ENCODE data around the gene C13orf46. TPM values are rescaled to one million over a fixed set of nuclear protein-coding genes. Genes with fewer than 3 reads are reported as not detected.

C13orf46 gene
- total and polyA plus RNA-seq, 2 donors (not counting 1 experiment from before 2014, with no cell fraction given), result 1.4 to 4.8 TPM

GRCh38 chr13:113946409-113947181 lies 27.3 kb downstream of the C13orf46 start:
- Histone ChIP-seq H2AFZ (ENCODE audit: insufficient read depth, low read depth, low read length, poor library complexity, severe bottlenecking) (no peak overlapping the region), H3K79me2 (ENCODE audit: control insufficient read depth, insufficient read depth, low read length) (no peaks in the 10 kb centered on the region), H3K9me3 (ENCODE audit: control extremely low read depth in 1 of 3, control insufficient read depth in 2 of 3, insufficient read depth in 1 of 3, low read length in 2 of 3) (peaks cover 0 to 11% (median 0%) of the 10 kb centered on the region in 3 donors), H3K4me3 (ENCODE audit: control extremely low read depth in 1 of 5, extremely low read depth in 1 of 5, insufficient read depth in 1 of 5, low read depth in 2 of 5, low read length in 4 of 5) (no peak overlapping the region), H3K4me2 (replicated peaks; ENCODE audit: low read depth, low read length, poor library complexity, severe bottlenecking) (no peak overlapping the region), H3K4me1 (ENCODE audit: control insufficient read depth in 2 of 2, insufficient read depth in 2 of 2, low read length in 2 of 2) (peaks cover 7 to 21% of the 10 kb centered on the region in 2 donors), H4K20me1 (ENCODE audit: control insufficient read depth, insufficient read depth, low read length, poor library complexity, severe bottlenecking) (no peaks in the 10 kb centered on the region), H3K36me3 (replicated peaks in 1 of 2; ENCODE audit: control extremely low read depth in 1 of 2, control insufficient read depth in 1 of 2, extremely low read depth in 1 of 2, insufficient read depth in 2 of 2, low read length in 1 of 2) (no peaks in the 10 kb centered on the region), H3K27ac (ENCODE audit: low read length in 2 of 2) (no peak overlapping the region), H3K27me3 (replicated peaks in 1 of 4; ENCODE audit: control extremely low read depth in 1 of 4, control insufficient read depth in 3 of 4, insufficient read depth in 4 of 4, low read length in 3 of 4) (peaks cover 0 to 9% (median 0%) of the 10 kb centered on the region in 4 experiments), H3K9ac (ENCODE audit: low read length) (no peak overlapping the region)
- no peaks in the 10 kb centered on the region for H3K27me3 Mint-ChIP-seq
- ChIA-PET CTCF (interaction anchor here (0.9 kb wide), 1 partner anchor 280 kb away, joined by 5 read pairs; no protein-coding TSS in a partner anchor), POLR2A (no interaction called here)
- no peak for DNase-seq
- H3K27ac Mint-ChIP-seq, result no peak overlapping the region
- 79% methylated on average over 25 of the region's 26 CpGs for WGBS (ENCODE audit: insufficient coverage)
- no peak overlapping the region for H3K4me3 Mint-ChIP-seq
- intact Hi-C loops (cut with micrococcal nuclease), result no loop called here
- H3K9me3 Mint-ChIP-seq (ENCODE audit: insufficient read depth), result no peaks in the 10 kb centered on the region
- no peak for ATAC-seq (ENCODE audit: low read depth)
- TF ChIP-seq CTCF (IDR thresholded peaks at IDR 0.05) (no peak), EZH2 (IDR thresholded peaks at IDR 0.05; ENCODE audit: borderline replicate concordance, insufficient read depth, low read depth, low read length, poor library complexity, severe bottlenecking) (no peak)
- H3K4me1 Mint-ChIP-seq, result peaks cover 16% of the 10 kb centered on the region

DNA sequence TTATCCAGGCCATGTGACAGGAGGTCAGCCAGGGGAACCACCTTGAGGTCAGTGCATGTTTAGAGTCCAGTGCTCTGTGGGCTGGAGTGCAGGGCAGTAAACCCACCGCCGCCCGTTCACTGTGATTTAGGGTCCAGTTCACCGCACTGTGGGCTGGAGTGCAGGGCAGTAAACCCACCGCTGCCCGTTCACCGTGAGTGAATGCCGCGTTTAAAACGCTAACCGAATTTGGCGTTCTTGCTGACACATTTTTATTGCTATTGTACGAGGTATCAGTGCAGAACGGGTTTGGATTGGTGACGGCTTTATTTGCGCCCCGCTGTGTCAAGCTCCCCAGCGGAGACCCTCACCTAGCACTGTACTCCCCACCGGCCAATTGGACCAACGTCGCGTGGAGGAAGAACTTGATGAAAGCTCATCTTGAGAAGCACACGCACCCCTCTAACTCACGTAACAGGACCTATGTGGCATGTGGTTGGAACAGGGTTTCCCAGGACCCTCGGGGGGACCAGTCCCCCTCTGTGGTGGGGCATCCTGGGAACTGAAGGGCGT lies 27.9 kb downstream of the C13orf46 start:
- H3K4me3 ChIP-seq (ENCODE audit: control extremely low read depth in 1 of 5, extremely low read depth in 1 of 5, insufficient read depth in 1 of 5, low read depth in 2 of 5, low read length in 4 of 5), result no peak overlapping the region
- H3K4me3 Mint-ChIP-seq, result no peak overlapping the region
- no peaks in the 10 kb centered on the region for H4K20me1 ChIP-seq (ENCODE audit: control insufficient read depth, insufficient read depth, low read length, poor library complexity, severe bottlenecking)
- no peak overlapping the region for H3K4me2 ChIP-seq (replicated peaks; ENCODE audit: low read depth, low read length, poor library complexity, severe bottlenecking)
- no peaks in the 10 kb centered on the region for H3K9me3 Mint-ChIP-seq (ENCODE audit: insufficient read depth)
- intact Hi-C loops (cut with micrococcal nuclease), result no loop called here
- WGBS (ENCODE audit: insufficient coverage), result 92% methylated on average over 25 of the region's 26 CpGs
- no peak overlapping the region for H3K9ac ChIP-seq (ENCODE audit: low read length)
- ATAC-seq (ENCODE audit: low read depth), result no peak
- peaks cover 0 to 11% (median 0%) of the 10 kb centered on the region in 3 donors for H3K9me3 ChIP-seq (ENCODE audit: control extremely low read depth in 1 of 3, control insufficient read depth in 2 of 3, insufficient read depth in 1 of 3, low read length in 2 of 3)
- ChIA-PET POLR2A (no interaction called here), CTCF (no interaction called here)
- H3K27ac ChIP-seq (ENCODE audit: low read length in 2 of 2), result no peak overlapping the region
- no peaks in the 10 kb centered on the region for H3K27me3 Mint-ChIP-seq
- peaks cover 0 to 4% (median 0%) of the 10 kb centered on the region in 4 experiments for H3K27me3 ChIP-seq (replicated peaks in 1 of 4; ENCODE audit: control extremely low read depth in 1 of 4, control insufficient read depth in 3 of 4, insufficient read depth in 4 of 4, low read length in 3 of 4)
- no peaks in the 10 kb centered on the region for H3K79me2 ChIP-seq (ENCODE audit: control insufficient read depth, insufficient read depth, low read length)
- DNase-seq, result no peak
- no peak overlapping the region for H3K27ac Mint-ChIP-seq
- H3K4me1 ChIP-seq (ENCODE audit: control insufficient read depth in 2 of 2, insufficient read depth in 2 of 2, low read length in 2 of 2), result peaks cover under 1 to 15% of the 10 kb centered on the region in 2 donors
- no peaks in the 10 kb centered on the region for H3K36me3 ChIP-seq (replicated peaks in 1 of 2; ENCODE audit: control extremely low read depth in 1 of 2, control insufficient read depth in 1 of 2, extremely low read depth in 1 of 2, insufficient read depth in 2 of 2, low read length in 1 of 2)
- H2AFZ ChIP-seq (ENCODE audit: insufficient read depth, low read depth, low read length, poor library complexity, severe bottlenecking), result no peak overlapping the region
- TF ChIP-seq CTCF (IDR thresholded peaks at IDR 0.05), result no peak
- no peak for TF ChIP-seq EZH2 (IDR thresholded peaks at IDR 0.05; ENCODE audit: borderline replicate concordance, insufficient read depth, low read depth, low read length, poor library complexity, severe bottlenecking)
- peaks cover 11% of the 10 kb centered on the region for H3K4me1 Mint-ChIP-seq

Data from B cell (primary cell).